Stimulated activated CD8-positive, alpha-beta memory T cell treated with anti-CD3 and anti-CD28 coated beads, Interleukin-15, amount 100 ng/mL, for 24 hours (primary cell): ENCODE results near the gene CEP192.

Source experiments
- DNase-seq: peaks from one replicate; pipeline ENCODE4 v3.0.0-alpha.2; 2020; ENCODE audit warnings: low read depth

The CEP192 gene

DNA sequence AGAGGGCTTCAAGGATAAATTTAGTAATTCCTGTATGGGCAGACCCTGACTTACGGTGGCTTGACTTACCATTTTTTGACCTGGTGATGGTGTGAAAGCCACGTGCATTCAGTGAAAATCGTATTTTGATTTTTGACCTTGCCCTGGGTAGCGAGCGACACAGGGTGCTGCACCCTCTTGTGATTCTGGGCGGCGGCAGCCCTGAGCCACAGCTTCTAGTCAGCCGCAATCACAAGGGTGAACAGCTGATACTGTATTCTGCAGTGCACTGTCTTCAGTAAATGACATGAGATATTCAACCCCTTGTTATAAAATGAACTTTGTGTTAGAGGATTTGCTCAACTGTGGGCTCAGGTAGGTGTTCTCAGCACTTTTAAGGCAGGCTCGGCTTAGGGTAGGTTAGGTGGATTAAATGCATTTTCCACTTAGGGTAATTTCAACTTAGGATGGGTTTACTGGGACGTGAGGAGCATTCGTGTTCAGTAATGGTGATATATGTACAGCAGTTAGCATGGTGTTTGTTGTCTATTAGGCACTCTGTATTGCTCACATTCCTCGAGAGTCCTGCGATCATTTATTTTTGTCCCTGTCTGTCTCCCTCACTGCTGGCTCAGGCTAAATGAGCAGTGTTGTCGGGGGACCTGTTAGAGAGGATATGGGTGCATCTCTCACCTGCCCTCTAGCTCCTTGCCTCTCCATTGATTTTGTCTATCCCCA, 109.9 kb downstream of the CEP192 start:
- no peak for DNase-seq

- no peak for DNase-seq
These were observed 110.6 kb downstream of the CEP192 start for GRCh38 chr18:13101659-13102197.

DNA sequence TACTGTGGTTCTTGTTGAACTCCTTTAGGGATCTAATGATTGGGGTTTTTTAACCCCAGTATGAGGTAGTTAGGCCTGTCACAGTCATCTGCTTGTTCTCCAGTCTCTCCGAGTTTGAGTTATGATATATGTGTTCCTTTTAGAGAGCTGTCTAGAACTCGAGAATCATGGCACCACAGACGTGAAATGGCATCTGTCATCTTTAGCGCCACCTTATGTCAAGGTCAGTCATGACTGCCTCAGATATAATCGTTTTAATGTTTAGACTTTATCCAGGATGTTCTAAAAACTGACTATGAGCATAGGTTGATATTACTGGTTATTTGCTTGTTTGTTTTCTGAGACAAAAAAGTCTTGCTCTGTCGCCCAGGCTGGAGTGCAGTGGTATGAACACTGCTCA, 112.2 kb downstream of the CEP192 start:
- no peak for DNase-seq

DNA sequence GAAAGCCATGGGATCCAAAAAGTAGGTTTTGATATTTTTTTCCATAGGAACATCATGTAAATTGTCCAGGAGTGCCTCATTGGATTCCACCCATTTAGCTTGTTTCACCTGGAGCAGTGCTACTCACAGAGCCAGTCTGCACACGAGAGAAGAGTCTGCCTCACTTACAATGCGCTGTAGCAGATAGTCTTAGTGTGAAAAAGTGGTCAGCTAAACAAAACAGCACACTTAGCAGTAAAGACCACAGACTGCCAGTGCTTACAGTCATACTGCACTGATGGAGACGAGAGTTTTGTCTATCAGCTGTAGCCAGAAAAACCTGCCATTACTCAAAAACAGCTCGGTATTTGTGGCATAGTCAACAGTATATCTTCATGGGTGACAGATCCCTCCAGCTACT, 113.9 kb downstream of the CEP192 start:
- DNase-seq, result no peak

GRCh38 chr18:13107074-13107473, 115.9 kb downstream of the CEP192 start:
- no peak for DNase-seq

DNA sequence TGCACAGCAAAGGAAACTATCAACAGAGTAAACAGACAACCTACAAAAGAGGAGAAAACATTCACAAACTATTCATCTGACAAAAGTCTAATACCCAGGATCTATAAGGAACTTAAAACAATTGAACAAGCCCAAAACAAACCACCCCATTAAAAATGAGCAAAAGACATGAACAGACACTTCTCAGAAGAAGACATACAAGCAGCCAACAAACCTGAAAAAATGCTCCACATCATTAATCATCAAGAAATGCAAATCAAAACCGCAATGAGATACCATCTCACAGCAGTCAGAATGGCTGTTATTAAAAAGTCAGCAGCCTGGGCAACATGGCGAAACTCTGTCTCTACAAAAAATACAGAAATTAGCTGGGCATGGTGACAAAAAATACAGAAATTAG, 117.2 kb downstream of the CEP192 start:
- no peak for DNase-seq

DNA sequence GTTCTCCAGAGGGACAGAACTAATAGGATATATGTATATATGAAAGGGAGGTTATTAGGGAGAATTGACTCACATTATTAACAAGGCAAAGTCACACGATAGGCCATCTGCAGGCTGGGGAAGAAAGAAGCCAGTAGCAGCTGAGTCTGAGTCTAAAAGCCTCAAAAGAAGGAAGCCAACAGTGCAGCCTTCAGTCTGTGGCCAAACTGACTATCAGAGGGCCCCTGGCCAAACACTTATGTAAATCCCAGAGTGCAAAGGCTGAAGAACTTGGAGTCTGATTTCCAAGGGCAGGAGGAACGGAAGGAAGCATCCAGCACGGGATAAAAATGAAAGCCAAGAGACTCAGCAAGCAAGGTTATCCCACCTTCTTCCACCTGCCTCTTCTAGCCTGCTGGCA, 119.4 kb downstream of the CEP192 start:
- no peak for DNase-seq

- no peak for DNase-seq
These were observed 121.8 kb downstream of the CEP192 start for GRCh38 chr18:13112982-13113381.

DNA sequence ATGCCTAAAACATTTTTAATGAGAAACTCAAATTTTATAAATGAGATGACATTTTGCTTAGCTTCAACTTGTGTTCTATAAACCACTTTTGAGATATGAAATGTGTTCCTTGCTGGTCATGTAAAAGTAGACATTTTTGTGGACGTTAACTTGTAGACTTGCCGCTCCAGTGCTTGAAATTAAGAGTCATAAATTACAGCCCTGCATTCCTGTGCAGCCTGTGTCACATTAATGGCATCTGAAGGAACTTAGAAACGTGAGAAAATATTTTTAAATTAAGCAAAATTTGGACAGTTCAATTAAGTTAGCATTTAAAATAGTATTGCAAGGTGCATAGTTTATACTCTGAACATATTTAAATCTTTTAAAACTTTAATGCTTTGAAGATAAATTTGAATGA, 129.1 kb downstream of the CEP192 start:
- no peak for DNase-seq

DNA sequence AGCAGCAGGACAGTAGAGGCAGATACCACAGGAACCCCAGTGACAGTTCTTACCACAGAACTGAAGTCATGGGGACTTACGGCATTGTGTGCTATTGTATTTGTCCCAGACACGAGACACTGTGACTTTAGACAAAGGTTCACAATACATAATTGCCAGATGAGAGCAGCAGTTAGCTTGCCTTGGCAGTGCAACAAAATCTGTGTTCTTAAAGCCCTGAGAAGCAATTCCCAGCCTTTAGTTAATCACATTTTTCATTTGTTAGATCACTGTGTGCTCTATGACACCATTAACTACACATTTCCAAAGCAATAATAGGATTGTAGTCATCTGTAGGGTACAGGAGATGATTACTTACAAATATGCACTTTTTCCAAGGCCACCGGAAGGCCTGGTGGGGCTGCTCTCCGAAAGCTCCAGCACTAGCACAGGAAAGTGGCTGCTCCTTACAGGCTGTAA, 129.8 kb downstream of the CEP192 start:
- no peak for DNase-seq

GRCh38 chr18:13124411-13124810, 133.2 kb downstream of the CEP192 start:
- DNase-seq, result no peak

DNA sequence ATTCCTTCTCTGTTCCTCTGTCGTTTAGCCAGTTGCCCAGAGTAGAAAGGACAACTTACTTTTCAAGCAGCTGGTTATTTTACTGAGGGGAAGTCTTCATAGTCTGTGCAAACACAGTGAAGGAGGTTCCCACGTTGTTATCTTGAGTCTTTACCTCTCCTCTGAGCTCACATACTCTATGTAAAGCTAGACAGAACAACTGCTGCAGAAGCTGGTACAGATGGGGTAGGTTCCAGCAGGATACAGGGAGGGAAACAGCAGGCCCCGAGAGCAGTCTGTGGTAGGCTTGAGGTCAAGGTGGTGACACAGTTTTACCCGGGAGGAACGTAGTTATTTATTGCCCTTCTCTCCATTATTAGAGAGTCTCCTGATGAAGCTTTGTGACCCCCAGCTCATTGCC, 134.0 kb downstream of the CEP192 start:
- DNase-seq, result no peak

DNA sequence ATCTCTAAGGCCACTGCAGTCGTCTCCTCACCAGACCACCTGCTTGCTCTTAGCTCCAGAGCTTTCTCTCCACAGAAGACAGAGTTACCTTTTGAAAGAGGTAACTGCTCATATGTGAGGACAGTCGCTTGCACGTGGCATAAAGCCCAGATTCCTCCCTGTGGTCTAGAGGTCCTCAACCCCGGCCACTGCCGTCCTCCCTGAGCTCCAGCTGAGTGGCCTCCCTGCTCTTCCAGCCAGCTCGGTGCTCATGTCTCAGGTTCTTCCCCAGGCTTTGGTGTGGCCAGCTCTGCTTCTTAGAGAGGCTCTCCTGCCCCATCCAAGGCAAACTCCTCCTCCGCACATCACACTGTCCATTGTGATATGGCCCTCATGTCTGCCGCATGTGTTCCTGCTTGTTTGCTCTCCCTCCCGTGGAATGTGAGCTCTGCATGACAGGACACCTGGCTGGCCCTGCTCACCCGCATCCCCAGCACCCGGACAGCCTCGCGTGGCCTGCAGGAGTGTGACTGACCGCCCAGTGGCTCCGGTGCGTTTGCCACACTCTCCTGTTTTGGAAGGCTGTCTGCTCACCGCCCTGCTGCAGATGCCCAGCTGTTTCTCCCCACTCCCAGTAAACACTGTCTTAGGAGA, 135.9 kb downstream of the CEP192 start:
- DNase-seq, result no peak

DNA sequence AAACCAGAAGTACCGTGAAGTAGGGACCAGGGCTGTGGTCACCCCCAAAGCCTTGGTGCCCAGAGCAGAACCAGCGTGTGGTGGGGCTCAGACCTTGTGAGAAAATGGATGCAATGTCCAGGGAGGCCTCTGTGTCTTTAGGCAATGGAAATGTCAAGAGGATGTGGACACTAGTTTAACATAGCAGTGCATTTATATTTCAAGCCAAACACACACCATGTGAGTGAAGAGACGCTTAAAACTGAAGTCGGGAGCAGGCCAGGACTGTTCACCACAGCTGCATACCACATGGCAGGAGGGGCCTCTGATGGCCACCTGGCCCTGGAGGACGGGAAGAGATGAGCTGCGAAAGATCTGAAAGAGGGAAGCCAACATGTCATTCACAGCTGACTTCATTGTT, 140.1 kb downstream of the CEP192 start:
- no peak for DNase-seq

GRCh38 chr18:13134551-13135401, 143.6 kb downstream of the CEP192 start:
- no peak for DNase-seq

- DNase-seq, result no peak
These were observed 145.1 kb downstream of the CEP192 start for GRCh38 chr18:13136056-13136903.

DNA sequence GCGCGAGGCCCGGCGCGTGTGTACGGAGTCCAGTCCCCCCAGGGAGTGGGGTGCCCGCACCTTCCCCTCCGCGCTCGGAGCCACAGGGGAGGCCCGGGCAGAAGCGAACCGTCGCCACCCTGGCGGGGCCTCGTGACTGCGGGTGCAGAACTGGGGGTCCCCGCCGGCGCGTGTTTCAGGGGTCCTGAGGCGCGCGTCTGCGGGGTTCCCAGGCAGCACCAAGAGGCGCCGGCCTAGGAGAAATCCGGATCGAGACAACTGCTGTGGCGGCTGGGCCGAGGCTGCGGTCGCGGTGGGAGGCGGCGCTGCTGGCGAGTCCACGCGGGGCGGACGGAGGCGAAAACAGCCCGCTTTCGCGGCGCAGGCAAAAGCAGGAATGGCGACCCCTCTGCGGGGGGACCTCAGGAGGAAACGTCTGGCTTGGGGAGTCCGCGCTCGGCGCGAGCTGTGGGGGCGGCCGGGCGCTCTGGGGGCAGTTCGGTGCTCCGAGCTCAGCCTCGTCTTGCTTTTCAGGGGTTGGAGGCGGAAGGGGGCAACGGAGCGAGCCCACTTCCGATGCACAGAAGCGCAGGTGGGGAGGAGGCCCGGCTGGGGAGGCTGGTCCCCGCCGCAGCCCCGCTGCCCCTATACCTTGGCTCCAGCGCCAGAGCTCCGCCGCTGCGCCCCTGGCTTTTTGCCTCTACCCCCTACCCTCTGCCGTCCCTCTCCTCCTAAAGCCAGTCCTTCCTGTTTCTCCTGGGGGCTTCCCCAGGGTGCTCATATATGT, 145.9 kb downstream of the CEP192 start:
- DNase-seq, result no peak

- DNase-seq, result no peak
These were observed 146.7 kb downstream of the CEP192 start for GRCh38 chr18:13137670-13138419.

GRCh38 chr18:13138420-13139139, 147.4 kb downstream of the CEP192 start:
- DNase-seq, result no peak
